Osteoblast (primary cell): Measurements from ENCODE around the gene RACK1. TPM values are rescaled to one million over a fixed set of nuclear protein-coding genes. Genes with fewer than 3 reads are reported as not detected.

ENCODE experiments used
- DNase-seq: peaks from one replicate; pipeline ENCODE4 v3.0.0; 2011; ENCODE audit warnings: low spot score, mixed read lengths; ENCODE audit not compliant: insufficient read length; ENCODE audit errors: missing footprints
- H2AFZ ChIP-seq: 2 replicates; pipeline ENCODE4 v1.6.0; 2011; ENCODE audit warnings: mild to moderate bottlenecking, low read length
- H3K27ac ChIP-seq: 2 replicates; pipeline ENCODE4 v1.5.1; 2011; ENCODE audit warnings: mild to moderate bottlenecking, low read depth, low read length, moderate library complexity
- H3K27me3 ChIP-seq: 2 replicates; pipeline ENCODE4 v1.6.0; 2012; ENCODE audit warnings: mild to moderate bottlenecking, control low read depth, inconsistent platforms, low read length, moderate library complexity; ENCODE audit not compliant: insufficient read depth
- H3K36me3 ChIP-seq: 2 replicates; pipeline ENCODE4 v1.5.1; 2011; ENCODE audit warnings: mild to moderate bottlenecking, low read length, control low read depth, moderate library complexity; ENCODE audit not compliant: insufficient read depth
- H3K4me1 ChIP-seq: 2 replicates; pipeline ENCODE4 v1.5.1; 2011; ENCODE audit warnings: mild to moderate bottlenecking, low read length, control low read depth, moderate library complexity; ENCODE audit not compliant: insufficient read depth
- H3K4me2 ChIP-seq: 2 replicates; pipeline ENCODE4 v1.6.0; 2011; ENCODE audit warnings: mild to moderate bottlenecking, low read length; ENCODE audit not compliant: insufficient read depth
- H3K4me3 ChIP-seq: fragments of 200-600 bp; sonication (generic); 3 replicates; pipeline ENCODE4 v1.5.1; 2012; ENCODE audit warnings: mild to moderate bottlenecking, low read length, inconsistent platforms; ENCODE audit not compliant: insufficient read depth
- H3K79me2 ChIP-seq: 2 replicates; pipeline ENCODE4 v1.6.0; 2012; ENCODE audit warnings: mild to moderate bottlenecking, low read length, control low read depth, inconsistent platforms; ENCODE audit not compliant: insufficient read depth
- H3K9me3 ChIP-seq: 2 replicates; pipeline ENCODE4 v1.5.1; 2011; ENCODE audit warnings: low read depth, low read length, control low read depth
- H4K20me1 ChIP-seq: 2 replicates; pipeline ENCODE4 v1.6.0; 2012; ENCODE audit warnings: mild to moderate bottlenecking, low read length, control low read depth; ENCODE audit not compliant: insufficient read depth
- total RNA-seq: library from RNA; depleted of rRNA; stranded (reverse); fragments of >200 nt; gene quantifications from 2 replicates; pipeline ENCODE4 v1.2.3, GENCODE V29; 2012
- TF ChIP-seq, protein P1 (sequence below): IDR thresholded peaks from 2 replicates; pipeline ENCODE4 v1.5.1; 2011; ENCODE audit warnings: mild to moderate bottlenecking, low read depth, low read length, moderate library complexity; ENCODE audit errors: extremely low read depth

RACK1 gene
- total RNA-seq, 1 donor, result 4,007 TPM

- no peaks in the 10 kb centered on the region for H3K9me3 ChIP-seq
- peaks cover 2% of the 10 kb centered on the region for H3K4me1 ChIP-seq
- H3K27me3 ChIP-seq, result no peaks in the 10 kb centered on the region
- peaks cover 34% of the 10 kb centered on the region for H3K79me2 ChIP-seq
- H3K36me3 ChIP-seq, result peaks cover 50% of the 10 kb centered on the region
- no peak for DNase-seq
- H3K4me3 ChIP-seq, result no peak overlapping the region
- H3K4me2 ChIP-seq, result no peak overlapping the region
- TF ChIP-seq, protein P1, sequence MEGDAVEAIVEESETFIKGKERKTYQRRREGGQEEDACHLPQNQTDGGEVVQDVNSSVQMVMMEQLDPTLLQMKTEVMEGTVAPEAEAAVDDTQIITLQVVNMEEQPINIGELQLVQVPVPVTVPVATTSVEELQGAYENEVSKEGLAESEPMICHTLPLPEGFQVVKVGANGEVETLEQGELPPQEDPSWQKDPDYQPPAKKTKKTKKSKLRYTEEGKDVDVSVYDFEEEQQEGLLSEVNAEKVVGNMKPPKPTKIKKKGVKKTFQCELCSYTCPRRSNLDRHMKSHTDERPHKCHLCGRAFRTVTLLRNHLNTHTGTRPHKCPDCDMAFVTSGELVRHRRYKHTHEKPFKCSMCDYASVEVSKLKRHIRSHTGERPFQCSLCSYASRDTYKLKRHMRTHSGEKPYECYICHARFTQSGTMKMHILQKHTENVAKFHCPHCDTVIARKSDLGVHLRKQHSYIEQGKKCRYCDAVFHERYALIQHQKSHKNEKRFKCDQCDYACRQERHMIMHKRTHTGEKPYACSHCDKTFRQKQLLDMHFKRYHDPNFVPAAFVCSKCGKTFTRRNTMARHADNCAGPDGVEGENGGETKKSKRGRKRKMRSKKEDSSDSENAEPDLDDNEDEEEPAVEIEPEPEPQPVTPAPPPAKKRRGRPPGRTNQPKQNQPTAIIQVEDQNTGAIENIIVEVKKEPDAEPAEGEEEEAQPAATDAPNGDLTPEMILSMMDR, result no peak
- no peak overlapping the region for H3K27ac ChIP-seq
- no peak overlapping the region for H2AFZ ChIP-seq
- no peaks in the 10 kb centered on the region for H4K20me1 ChIP-seq
Observed at GRCh38 chr5:181229996-181230395, 13.7 kb downstream of the RACK1 start.

DNA sequence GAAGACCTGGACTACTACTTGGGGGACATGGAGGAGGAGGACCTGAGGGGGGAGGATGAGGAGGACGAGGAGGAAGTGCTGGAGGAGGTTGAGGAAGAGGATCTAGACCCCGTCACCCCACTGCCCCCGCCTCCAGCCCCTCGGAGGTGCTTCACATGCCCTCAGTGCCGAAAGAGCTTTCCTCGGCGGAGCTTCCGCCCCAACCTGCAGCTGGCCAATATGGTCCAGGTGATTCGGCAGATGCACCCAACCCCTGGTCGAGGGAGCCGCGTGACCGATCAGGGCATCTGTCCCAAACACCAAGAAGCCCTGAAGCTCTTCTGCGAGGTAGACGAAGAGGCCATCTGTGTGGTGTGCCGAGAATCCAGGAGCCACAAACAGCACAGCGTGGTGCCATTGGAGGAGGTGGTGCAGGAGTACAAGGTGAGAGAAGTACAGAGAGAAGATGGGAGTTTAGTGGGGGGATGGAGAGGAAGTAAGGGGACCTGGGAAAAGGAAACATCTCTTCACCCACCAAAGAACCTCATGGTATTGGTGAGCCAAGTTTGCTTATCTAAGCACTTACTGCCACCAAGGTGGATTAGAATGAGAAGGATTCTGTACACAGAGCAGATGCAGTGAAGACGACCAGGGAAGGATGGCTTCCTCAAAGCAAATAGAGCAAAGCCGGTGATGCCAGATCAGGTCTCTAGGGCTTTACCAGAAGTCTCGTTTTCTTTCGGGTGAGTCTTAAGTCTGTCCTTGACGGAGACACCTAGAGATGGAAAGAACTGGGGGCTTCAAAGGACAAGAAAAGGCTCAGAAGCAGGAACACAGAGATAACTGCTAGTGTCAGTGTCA lies 19.1 kb downstream of the RACK1 start:
- H3K27me3 ChIP-seq, result no peaks in the 10 kb centered on the region
- peak overlapping the region; percentile 97 for H3K4me2 ChIP-seq
- H3K4me1 ChIP-seq, result peaks cover 18% of the 10 kb centered on the region
- H3K4me3 ChIP-seq, result peak overlapping the region; percentile 95
- no peaks in the 10 kb centered on the region for H4K20me1 ChIP-seq
- H2AFZ ChIP-seq, result peak overlapping the region; percentile 83
- H3K36me3 ChIP-seq, result peaks cover 20% of the 10 kb centered on the region
- H3K9me3 ChIP-seq, result no peaks in the 10 kb centered on the region
- H3K79me2 ChIP-seq, result peaks cover 45% of the 10 kb centered on the region
- H3K27ac ChIP-seq, result peak overlapping the region; percentile 98
- TF ChIP-seq, protein P1, result no peak
- DNase-seq, result no peak

- H2AFZ ChIP-seq, result peak overlapping the region; percentile 83
- no peaks in the 10 kb centered on the region for H4K20me1 ChIP-seq
- H3K27ac ChIP-seq, result peak overlapping the region; percentile 98
- peak overlapping the region; percentile 95 for H3K4me3 ChIP-seq
- peak overlapping the region; percentile 97 for H3K4me2 ChIP-seq
- H3K4me1 ChIP-seq, result peaks cover 18% of the 10 kb centered on the region
- no peak for DNase-seq
- H3K36me3 ChIP-seq, result peaks cover 13% of the 10 kb centered on the region
- TF ChIP-seq, protein P1, result no peak
- no peaks in the 10 kb centered on the region for H3K9me3 ChIP-seq
- peaks cover 38% of the 10 kb centered on the region for H3K79me2 ChIP-seq
- H3K27me3 ChIP-seq, result no peaks in the 10 kb centered on the region
Observed at GRCh38 chr5:181223729-181224389, 19.8 kb downstream of the RACK1 start.

DNA sequence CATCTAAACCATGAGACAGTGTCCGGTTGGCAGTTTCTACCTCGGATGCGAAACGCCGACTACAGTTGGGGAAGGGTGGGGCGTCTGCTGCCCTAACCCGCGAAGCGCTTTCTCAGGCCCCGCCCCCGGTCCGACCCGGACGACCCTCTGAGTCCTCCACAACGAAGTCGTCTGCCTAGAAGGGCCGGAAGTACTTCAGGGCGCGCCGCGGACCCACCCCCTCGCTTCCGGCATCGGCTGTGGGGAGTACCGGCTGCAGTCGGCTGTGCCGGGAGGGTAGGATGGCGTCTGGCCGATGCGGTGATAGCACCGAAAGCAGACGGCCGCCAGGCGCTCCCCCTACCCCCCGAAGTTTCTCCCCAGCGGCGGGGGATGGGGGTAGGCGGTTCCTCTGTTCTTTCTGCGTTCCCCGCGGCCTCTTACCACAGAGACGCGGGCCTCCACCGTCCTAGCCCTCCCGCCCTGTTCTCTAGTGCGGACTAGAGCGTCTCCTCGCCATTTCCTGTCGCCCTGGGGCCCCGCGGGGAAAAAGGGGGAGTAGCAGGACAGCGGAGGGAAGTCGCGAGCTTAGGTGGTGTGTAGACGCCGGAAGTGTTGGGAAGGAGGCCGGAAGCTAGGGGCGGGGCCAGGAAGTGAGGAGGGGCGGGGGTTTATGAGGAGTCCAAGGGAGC lies 20.5 kb downstream of the RACK1 start, which contains the start of gene TRIM41:
TSS of gene TRIM41 (plus strand) at position 224 of the 671 bp plus-strand sequence. CDS start 719 bp downstream, outside the sequence.
- Histone ChIP-seq H2AFZ (peak within 1 kb of the TSS; percentile 90), H3K79me2 (peaks cover 37% of the 10 kb centered on the region), H3K4me1 (peaks cover 18% of the 10 kb centered on the region), H3K27me3 (no peaks in the 10 kb centered on the region), H3K36me3 (peaks cover 12% of the 10 kb centered on the region), H3K4me3 (peak within 1 kb of the TSS; percentile 95), H3K4me2 (peak within 1 kb of the TSS; percentile 97), H3K9me3 (no peaks in the 10 kb centered on the region), H4K20me1 (no peaks in the 10 kb centered on the region), H3K27ac (peak within 1 kb of the TSS; percentile 98)
- peak; percentile 93 for DNase-seq
- TF ChIP-seq, protein P1, result no peak
